GM10248 (cell line): ENCODE data around the gene SLC38A11.

Experiments
- CTCF ChIA-PET: fragments of 300-600 bp; sonication (Branson Sonifier 250); formaldehyde crosslinking; extraction: SDS; loops from one replicate; lab custom pipeline; 2021; ENCODE audit warnings: antibody characterized with exemption; lab: Yijun Ruan, JAX
- POLR2A ChIA-PET: fragments of 350-650 bp; sonication (Branson Sonifier 250); formaldehyde crosslinking; extraction: SDS; loops from one replicate; lab custom pipeline; 2020; ENCODE audit warnings: antibody characterized with exemption; lab: Yijun Ruan, JAX
- DNase-seq: peaks from one replicate; pipeline ENCODE4 v3.0.0; 2012; ENCODE audit errors: extremely low spot score
- TF ChIP-seq, protein P1 (sequence below): IDR thresholded peaks from 2 replicates; pipeline ENCODE4 v1.5.1; 2012; ENCODE audit warnings: mild to moderate bottlenecking, low read depth; ENCODE audit errors: extremely low read depth, missing control alignments, control extremely low read depth

Gene SLC38A11

DNA sequence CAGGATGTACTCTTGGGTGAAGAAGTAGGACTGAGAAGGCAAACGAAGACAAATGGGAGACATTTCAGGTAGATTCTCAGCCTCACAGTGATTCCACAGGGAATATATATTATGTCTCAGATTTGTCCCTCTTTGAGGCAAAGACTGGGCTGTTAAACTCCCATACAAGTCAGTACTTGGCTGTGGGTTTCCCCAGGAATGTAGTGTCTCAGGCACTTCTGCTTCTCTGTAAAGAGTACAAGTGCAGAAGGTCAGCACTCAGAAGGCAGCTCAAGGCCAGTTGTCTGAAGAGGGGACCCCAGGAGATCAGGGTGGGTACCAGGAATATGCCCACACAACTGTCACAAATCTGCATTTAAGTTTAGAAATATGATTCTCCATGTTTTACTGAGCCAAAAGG is 73.8 kb downstream of the SLC38A11 start:
- CTCF ChIA-PET: interaction anchor here (1.1 to 4.2 kb wide), 2 partner anchors 10 to 11 kb away, joined by 3 to 21 read pairs; no protein-coding TSS in a partner anchor
- POLR2A ChIA-PET: no interaction called here

DNA sequence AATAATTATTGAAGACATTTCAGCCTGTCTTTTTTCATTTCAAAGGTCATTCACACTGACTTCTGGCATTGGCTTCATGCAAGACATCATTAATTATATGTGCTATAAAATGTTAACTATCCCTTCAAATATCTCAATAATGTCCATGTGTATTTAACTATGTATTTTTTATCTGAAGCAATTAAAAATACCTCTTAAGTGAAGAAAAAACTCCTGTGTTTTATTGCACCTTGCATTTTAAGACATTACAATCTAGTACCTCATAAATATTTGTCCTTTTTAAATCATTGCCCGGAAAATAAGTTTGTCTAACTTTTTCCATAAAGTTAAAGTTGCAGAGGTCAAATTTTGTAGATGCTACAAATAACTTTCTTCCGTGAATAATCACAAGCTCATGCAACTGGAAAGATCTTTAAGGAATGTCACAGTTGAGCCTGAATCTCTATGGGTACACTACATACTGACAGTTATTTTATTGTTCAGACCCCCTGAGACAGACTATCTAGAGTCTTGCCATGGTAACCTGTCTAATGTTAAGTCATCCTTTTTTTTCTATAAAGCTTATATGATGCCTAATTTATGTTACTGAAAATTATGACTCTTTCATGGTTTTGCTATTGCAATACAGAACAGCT is 75.3 kb downstream of the SLC38A11 start:
- DNase-seq: no peak
- TF ChIP-seq, protein P1, sequence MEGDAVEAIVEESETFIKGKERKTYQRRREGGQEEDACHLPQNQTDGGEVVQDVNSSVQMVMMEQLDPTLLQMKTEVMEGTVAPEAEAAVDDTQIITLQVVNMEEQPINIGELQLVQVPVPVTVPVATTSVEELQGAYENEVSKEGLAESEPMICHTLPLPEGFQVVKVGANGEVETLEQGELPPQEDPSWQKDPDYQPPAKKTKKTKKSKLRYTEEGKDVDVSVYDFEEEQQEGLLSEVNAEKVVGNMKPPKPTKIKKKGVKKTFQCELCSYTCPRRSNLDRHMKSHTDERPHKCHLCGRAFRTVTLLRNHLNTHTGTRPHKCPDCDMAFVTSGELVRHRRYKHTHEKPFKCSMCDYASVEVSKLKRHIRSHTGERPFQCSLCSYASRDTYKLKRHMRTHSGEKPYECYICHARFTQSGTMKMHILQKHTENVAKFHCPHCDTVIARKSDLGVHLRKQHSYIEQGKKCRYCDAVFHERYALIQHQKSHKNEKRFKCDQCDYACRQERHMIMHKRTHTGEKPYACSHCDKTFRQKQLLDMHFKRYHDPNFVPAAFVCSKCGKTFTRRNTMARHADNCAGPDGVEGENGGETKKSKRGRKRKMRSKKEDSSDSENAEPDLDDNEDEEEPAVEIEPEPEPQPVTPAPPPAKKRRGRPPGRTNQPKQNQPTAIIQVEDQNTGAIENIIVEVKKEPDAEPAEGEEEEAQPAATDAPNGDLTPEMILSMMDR: no peak
- ChIA-PET POLR2A (no interaction called here), CTCF (interaction anchor here (1.1 to 4.2 kb wide), 3 partner anchors 11 to 17 kb away, joined by 3 to 21 read pairs (median 3); no protein-coding TSS in a partner anchor)

More for the DNA sequence above, 73.8 kb downstream of the SLC38A11 start:
- no peak for DNase-seq
- TF ChIP-seq, protein P1: no peak

DNA sequence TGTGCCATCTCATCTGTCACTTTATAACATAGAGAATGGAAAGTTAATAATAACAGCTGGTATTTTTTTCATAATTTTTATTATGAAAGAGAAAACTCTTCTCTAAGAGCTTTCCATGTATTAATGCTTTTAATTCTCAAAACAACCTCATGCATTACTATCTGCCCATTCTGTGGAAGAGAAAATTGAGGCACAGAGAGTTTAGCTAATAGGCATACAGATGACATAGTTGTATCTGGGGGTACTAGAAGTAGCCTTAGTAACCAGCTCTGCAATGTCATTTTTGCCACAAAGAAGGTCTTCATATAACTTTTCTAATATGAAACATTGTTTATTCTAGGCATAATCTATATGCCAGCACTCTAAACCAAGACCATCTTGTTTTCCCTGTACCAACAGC is 77.4 kb downstream of the SLC38A11 start:
- TF ChIP-seq, protein P1: no peak
- no peak for DNase-seq
- ChIA-PET CTCF (interaction anchor here (1.1 to 1.5 kb wide), 4 partner anchors 9 to 115 kb away, joined by 3 to 5 read pairs (median 4); no protein-coding TSS in a partner anchor), POLR2A (no interaction called here)

DNA sequence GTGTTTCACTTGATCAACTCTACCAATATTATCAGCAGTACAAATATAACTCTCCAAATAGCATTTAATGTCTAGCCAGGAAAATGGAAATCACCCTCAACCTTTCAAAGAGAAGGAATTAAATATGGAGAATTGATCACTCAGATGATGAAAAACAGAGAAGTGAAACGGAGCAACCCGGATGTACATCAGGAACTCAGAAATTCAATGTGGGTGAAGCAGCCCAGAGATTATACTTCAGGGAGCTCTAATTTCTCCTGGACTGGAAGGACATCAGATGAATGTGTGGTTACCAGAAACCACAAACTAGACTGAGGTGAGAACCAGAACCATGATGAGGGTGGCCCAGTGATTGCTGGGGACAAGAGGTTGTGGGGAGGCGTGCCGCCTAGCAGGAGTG is 78.2 kb downstream of the SLC38A11 start:
- POLR2A ChIA-PET: no interaction called here
- TF ChIP-seq, protein P1: no peak
- no peak for DNase-seq
- CTCF ChIA-PET: interaction anchor here (0.8 to 1.3 kb wide), 3 partner anchors 15 to 116 kb away, joined by 3 to 4 read pairs (median 3); no protein-coding TSS in a partner anchor

DNA sequence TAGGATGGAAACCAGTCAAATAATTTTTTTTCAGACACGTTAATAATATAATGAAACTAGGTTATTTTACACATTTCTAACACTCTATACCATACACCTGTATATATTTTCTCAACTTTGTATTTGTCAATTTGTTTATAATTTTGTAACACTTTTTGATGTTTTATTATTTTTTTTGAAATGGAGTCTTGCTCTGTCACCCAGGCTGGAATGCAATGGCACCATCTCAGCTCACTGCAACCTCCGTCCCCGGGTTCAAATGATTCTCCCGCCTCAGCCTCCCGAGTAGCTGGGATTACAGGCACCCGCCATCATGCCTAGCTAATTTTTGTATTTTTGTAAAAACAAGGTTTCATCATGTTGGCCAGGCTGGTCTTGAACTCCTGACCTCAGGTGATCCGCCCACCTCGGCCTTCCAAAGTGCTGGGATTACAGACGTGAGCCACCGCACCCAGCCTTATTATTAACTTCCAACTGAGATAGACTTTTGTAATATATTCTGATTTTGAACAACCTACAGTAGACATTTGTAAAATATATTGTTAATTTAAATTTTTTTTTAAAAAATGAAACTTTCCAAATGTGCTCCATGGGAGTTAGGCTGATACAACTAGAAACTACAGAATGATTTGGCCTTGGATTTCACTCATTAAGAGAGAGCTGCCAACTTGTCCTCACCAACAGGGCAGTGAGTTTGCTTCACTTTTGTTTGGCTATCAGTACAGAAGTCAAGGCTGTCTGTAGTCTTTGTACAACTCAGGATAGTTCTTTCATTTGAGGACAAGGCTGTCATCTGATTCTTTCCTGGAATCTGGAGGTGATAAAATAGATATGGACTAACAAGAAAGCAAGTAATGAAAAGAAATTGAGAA is 79.8 kb downstream of the SLC38A11 start:
- ChIA-PET CTCF (no interaction called here), POLR2A (no interaction called here)
- DNase-seq: no peak
- TF ChIP-seq, protein P1: no peak

DNA sequence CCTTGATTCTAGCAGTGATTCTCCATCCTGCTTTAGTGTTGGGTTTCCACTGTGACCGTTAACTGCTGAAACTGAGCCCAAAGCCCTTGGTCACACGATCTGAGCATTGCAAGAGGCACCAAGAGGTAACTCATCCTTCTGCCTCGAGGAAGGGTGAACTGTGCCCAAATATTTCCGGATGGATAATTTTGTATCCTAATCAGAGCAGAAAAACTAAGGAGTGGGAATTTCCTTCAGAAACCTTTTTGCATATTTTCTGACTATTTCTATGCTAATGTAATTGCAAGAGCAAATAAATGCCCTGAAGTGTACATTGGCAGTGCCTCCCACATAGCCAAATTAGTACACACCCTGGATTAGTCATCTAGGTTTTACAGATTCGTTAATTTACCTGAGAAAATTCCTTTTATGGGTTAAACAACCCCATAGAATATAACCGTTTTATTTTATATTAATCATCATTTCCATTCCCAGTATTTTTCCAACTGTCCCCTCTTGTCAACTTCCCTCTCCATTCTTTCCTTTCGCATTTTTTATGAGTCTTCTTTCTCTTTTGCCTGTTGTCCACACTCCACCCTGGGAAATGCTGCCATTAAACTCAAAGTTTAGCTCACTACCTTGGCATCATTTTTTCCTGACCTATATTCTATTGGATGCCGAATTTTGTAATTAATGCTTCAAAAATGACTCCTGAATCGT is 82.0 kb downstream of the SLC38A11 start:
- ChIA-PET CTCF (interaction anchor here (1.7 kb wide), 1 partner anchor 10 kb away, joined by 3 read pairs; no protein-coding TSS in a partner anchor), POLR2A (no interaction called here)
- DNase-seq: no peak
- TF ChIP-seq, protein P1: no peak
